SK-N-SH (cell line): ENCODE measurements around the gene DPEP1. TPM values are rescaled to one million over a fixed set of nuclear protein-coding genes. Genes with fewer than 3 reads are reported as not detected.

Experiments
- CTCF ChIA-PET: fragments of 300-600, 350-600 bp; formaldehyde crosslinking; extraction: SDS; loops from one replicate; lab custom pipeline; 2021; lab: Yijun Ruan, JAX
- POLR2A ChIA-PET: fragments of 350-600 bp; sonication (Branson Sonifier 250); formaldehyde crosslinking; extraction: SDS; loops from one replicate; lab custom pipeline; 2020; ENCODE audit warnings: antibody characterized with exemption, inconsistent platforms; lab: Yijun Ruan, JAX
- DNase-seq: peaks from one replicate; pipeline ENCODE4 v3.0.0; 2012
- H2AFZ ChIP-seq: fragments of 200-600 bp; sonication (generic); 2 replicates; pipeline ENCODE4 v1.8.1; 2016; ENCODE audit warnings: antibody characterized with exemption, mild to moderate bottlenecking, low read depth
- H3F3A ChIP-seq: fragments of 200-600 bp; sonication (generic); replicated peaks from 2 replicates; pipeline ENCODE3; 2016; ENCODE audit warnings: antibody characterized with exemption, mild to moderate bottlenecking; ENCODE audit not compliant: insufficient read depth
- H3K27ac ChIP-seq, 2 experiments: fragments of 200-500 bp in 1 of 2; fragments of 200-600 bp in 1 of 2; sonication (Bioruptor generic) in 1 of 2; sonication (generic), shearing (Covaris generic) in 1 of 2; 2 replicates each; pipeline versions ENCODE4 v1.5.1 to v1.6.1; 2014 to 2016; ENCODE audit warnings: low read depth in 2 of 2, inconsistent platforms in 1 of 2, low read length in 1 of 2, mild to moderate bottlenecking in 1 of 2, mixed read lengths in 1 of 2
- H3K27me3 ChIP-seq: fragments of 200-600 bp; sonication (generic), shearing (Covaris generic); 2 replicates; pipeline ENCODE4 v1.6.1; 2016; ENCODE audit warnings: mixed run types; ENCODE audit not compliant: insufficient read depth
- H3K36me3 ChIP-seq, 2 experiments: fragments of 200-500 bp in 1 of 2; fragments of 200-600 bp in 1 of 2; sonication (Bioruptor generic) in 1 of 2; sonication (generic) in 1 of 2; replicated peaks in 1 of 2; 2 replicates each; pipeline versions ENCODE3 to v1.5.1; 2014 to 2016; ENCODE audit warnings: low read length in 1 of 2, mild to moderate bottlenecking in 1 of 2; ENCODE audit not compliant: insufficient read depth in 2 of 2, control insufficient read depth in 1 of 2
- H3K4me1 ChIP-seq, 2 experiments: fragments of 200-500 bp in 1 of 2; fragments of 200-600 bp in 1 of 2; sonication (Bioruptor generic) in 1 of 2; sonication (generic), shearing (Covaris generic) in 1 of 2; 2 replicates each; pipeline versions ENCODE4 v1.5.1 to v1.6.1; 2014 to 2016; ENCODE audit warnings: low read depth in 1 of 2, low read length in 1 of 2, mixed run types in 1 of 2; ENCODE audit not compliant: insufficient read depth in 2 of 2, control insufficient read depth in 1 of 2
- H3K4me2 ChIP-seq: fragments of 200-600 bp; sonication (generic), shearing (Covaris generic); 2 replicates; pipeline ENCODE4 v1.6.1; 2017; ENCODE audit warnings: mixed run types
- H3K4me3 ChIP-seq, 2 experiments: fragments of 200-500 bp in 1 of 2; fragments of 200-600 bp in 1 of 2; sonication (Bioruptor generic) in 1 of 2; sonication (generic), shearing (Covaris generic) in 1 of 2; 2 replicates each; pipeline versions ENCODE4 v1.5.1 to v1.8.1; 2014 to 2016; ENCODE audit warnings: low read depth in 2 of 2, inconsistent platforms in 1 of 2, low read length in 1 of 2, mild to moderate bottlenecking in 1 of 2, mixed read lengths in 1 of 2, moderate library complexity in 1 of 2
- H3K79me2 ChIP-seq: fragments of 200-600 bp; sonication (generic); 2 replicates; pipeline ENCODE4 v1.8.1; 2017; ENCODE audit warnings: mild to moderate bottlenecking; ENCODE audit not compliant: insufficient read depth
- H3K9ac ChIP-seq: fragments of 200-600 bp; sonication (generic); 2 replicates; pipeline ENCODE4 v1.6.1; 2017; ENCODE audit warnings: mixed run types
- H3K9me2 ChIP-seq: fragments of 200-600 bp; sonication (generic); 2 replicates; pipeline ENCODE4 v1.6.1; 2017; ENCODE audit warnings: mixed run types
- H3K9me3 ChIP-seq: fragments of 200-600 bp; sonication (generic); 2 replicates; pipeline ENCODE4 v1.6.1; 2017; ENCODE audit warnings: mixed run types, mild to moderate bottlenecking, moderate library complexity
- H4K20me1 ChIP-seq: fragments of 200-600 bp; sonication (generic); 2 replicates; pipeline ENCODE4 v1.6.1; 2017; ENCODE audit warnings: mild to moderate bottlenecking, mixed run types; ENCODE audit not compliant: insufficient read depth
- CHD2 ChIP-seq: fragments of 150-350 bp; IDR thresholded peaks from 2 replicates; pipeline ENCODE4 v1.6.1; 2018; ENCODE audit warnings: low read length; ENCODE audit not compliant: partially characterized antibody
- EZH2phosphoT487 ChIP-seq: fragments of 200-600 bp; sonication (generic); IDR thresholded peaks from 2 replicates; pipeline ENCODE4 v1.6.1; 2017; ENCODE audit warnings: low read depth, mixed run types, mild to moderate bottlenecking, antibody characterized with exemption, moderate library complexity, borderline replicate concordance
- FOXJ3 ChIP-seq: sonication (generic); formaldehyde crosslinking; IDR thresholded peaks from 2 replicates; pipeline ENCODE4 v1.5.1; 2020; ENCODE audit warnings: mild to moderate bottlenecking, missing genetic modification reagents
- GABPA ChIP-seq: IDR thresholded peaks from 2 replicates; pipeline ENCODE4 v1.4.0; 2012; ENCODE audit warnings: low read depth, mild to moderate bottlenecking
- GATA2 ChIP-seq: sonication (generic); formaldehyde crosslinking; IDR thresholded peaks from 2 replicates; pipeline ENCODE4 v1.5.0; 2020; ENCODE audit warnings: mild to moderate bottlenecking, missing genetic modification reagents
- MEF2A ChIP-seq: IDR thresholded peaks from 2 replicates; pipeline ENCODE4 v1.4.0; 2012; ENCODE audit warnings: low read depth, borderline replicate concordance
- MXI1 ChIP-seq: IDR thresholded peaks from 2 replicates; pipeline ENCODE4 v1.6.1; 2012; ENCODE audit warnings: mild to moderate bottlenecking, low read depth, low read length, improper control_type of control experiment
- NFIC ChIP-seq: IDR thresholded peaks from 2 replicates; pipeline ENCODE4 v1.4.0; 2012; ENCODE audit warnings: borderline replicate concordance
- NRF1 ChIP-seq: IDR thresholded peaks from 2 replicates; pipeline ENCODE4 v1.6.1; 2012; ENCODE audit warnings: low read depth, mild to moderate bottlenecking, low read length
- POLR2AphosphoS5 ChIP-seq: IDR thresholded peaks from 2 replicates; pipeline ENCODE4 v1.6.1; 2012; ENCODE audit warnings: low read depth, low read length
- RFX5 ChIP-seq: IDR thresholded peaks from 2 replicates; pipeline ENCODE4 v1.6.1; 2012; ENCODE audit warnings: mild to moderate bottlenecking, improper control_type of control experiment, low read length
- RXRA ChIP-seq: IDR thresholded peaks from 2 replicates; pipeline ENCODE4 v1.4.0; 2012; ENCODE audit warnings: low read depth, mild to moderate bottlenecking, borderline replicate concordance
- TCF12 ChIP-seq: IDR thresholded peaks from 2 replicates; pipeline ENCODE4 v1.4.0; 2012
- WGBS: methylation state at CpG from one replicate; pipeline ENCODE4 v1.1.6; 2017; ENCODE audit warnings: low lambda C conversion rate; 5-methylcytosine and 5-hydroxymethylcytosine counted together
- polyA plus RNA-seq, 3 experiments: library from polyadenylated mRNA; depleted of rRNA; stranded (reverse); fragments of >200 nt; gene quantifications; 2 replicates each; pipeline ENCODE4 v1.2.3, GENCODE V29; 2012
- TF ChIP-seq, protein P1 (sequence below): IDR thresholded peaks from 2 replicates; pipeline ENCODE4 v1.4.0; 2012; ENCODE audit warnings: low read depth, borderline replicate concordance
- TF ChIP-seq, protein P2 (sequence below): IDR thresholded peaks from 2 replicates; pipeline ENCODE4 v1.6.1; 2012; ENCODE audit warnings: mild to moderate bottlenecking, low read depth, low read length, moderate library complexity
- TF ChIP-seq, protein P3 (sequence below): IDR thresholded peaks from 2 replicates; pipeline ENCODE4 v1.4.0; 2012; ENCODE audit warnings: low read depth

DPEP1 gene
- polyA plus RNA-seq, 1 of the 3 experiments (the other 2 are of a cell fraction) = 0.05 TPM

- TF ChIP-seq EZH2phosphoT487 (no peak), RXRA (no peak)
- Histone ChIP-seq H3K9me3 (no peaks in the 10 kb centered on the region), H3K4me3 (no peak overlapping the region), H3K79me2 (no peaks in the 10 kb centered on the region), H3K9me2 (no peaks in the 10 kb centered on the region), H3K27ac (no peak overlapping the region), H3K4me1 (no peaks in the 10 kb centered on the region; a peak in 1 of 4 replicates), H2AFZ (no peak overlapping the region), H3K4me2 (no peak overlapping the region), H3F3A (no peaks in the 10 kb centered on the region), H3K9ac (no peak overlapping the region), H3K27me3 (no peaks in the 10 kb centered on the region), H3K36me3 (no peaks in the 10 kb centered on the region), H4K20me1 (no peaks in the 10 kb centered on the region)
- CTCF ChIA-PET = interaction anchor here (0.6 kb wide), 1 partner anchor 11 kb away, joined by 3 read pairs; no protein-coding TSS in a partner anchor
- DNase-seq = no peak
- WGBS = 89% methylated on average over 13 of the region's 15 CpGs
- POLR2A ChIA-PET = no interaction called here
These were observed 19.6 kb upstream of the DPEP1 start for GRCh38 chr16:89593841-89594240.

- no peak overlapping the region for H3K4me3 ChIP-seq
- H3K36me3 ChIP-seq = no peaks in the 10 kb centered on the region
- no peaks in the 10 kb centered on the region for H3K27me3 ChIP-seq
- H3K9me2 ChIP-seq = no peaks in the 10 kb centered on the region
- 93% methylated on average over 42 of the region's 47 CpGs for WGBS
- TF ChIP-seq GATA2 (CRISPR knock-in tag) (no peak), RFX5 (no peak), MXI1 (no peak), EZH2phosphoT487 (no peak), MEF2A (no peak), FOXJ3 (CRISPR knock-in tag) (no peak), CHD2 (no peak), GABPA (no peak), TCF12 (no peak), NFIC (no peak), POLR2AphosphoS5 (no peak), RXRA (no peak), NRF1 (no peak)
- TF ChIP-seq, protein P1, sequence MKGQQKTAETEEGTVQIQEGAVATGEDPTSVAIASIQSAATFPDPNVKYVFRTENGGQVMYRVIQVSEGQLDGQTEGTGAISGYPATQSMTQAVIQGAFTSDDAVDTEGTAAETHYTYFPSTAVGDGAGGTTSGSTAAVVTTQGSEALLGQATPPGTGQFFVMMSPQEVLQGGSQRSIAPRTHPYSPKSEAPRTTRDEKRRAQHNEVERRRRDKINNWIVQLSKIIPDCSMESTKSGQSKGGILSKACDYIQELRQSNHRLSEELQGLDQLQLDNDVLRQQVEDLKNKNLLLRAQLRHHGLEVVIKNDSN = no peak
- TF ChIP-seq, protein P2, sequence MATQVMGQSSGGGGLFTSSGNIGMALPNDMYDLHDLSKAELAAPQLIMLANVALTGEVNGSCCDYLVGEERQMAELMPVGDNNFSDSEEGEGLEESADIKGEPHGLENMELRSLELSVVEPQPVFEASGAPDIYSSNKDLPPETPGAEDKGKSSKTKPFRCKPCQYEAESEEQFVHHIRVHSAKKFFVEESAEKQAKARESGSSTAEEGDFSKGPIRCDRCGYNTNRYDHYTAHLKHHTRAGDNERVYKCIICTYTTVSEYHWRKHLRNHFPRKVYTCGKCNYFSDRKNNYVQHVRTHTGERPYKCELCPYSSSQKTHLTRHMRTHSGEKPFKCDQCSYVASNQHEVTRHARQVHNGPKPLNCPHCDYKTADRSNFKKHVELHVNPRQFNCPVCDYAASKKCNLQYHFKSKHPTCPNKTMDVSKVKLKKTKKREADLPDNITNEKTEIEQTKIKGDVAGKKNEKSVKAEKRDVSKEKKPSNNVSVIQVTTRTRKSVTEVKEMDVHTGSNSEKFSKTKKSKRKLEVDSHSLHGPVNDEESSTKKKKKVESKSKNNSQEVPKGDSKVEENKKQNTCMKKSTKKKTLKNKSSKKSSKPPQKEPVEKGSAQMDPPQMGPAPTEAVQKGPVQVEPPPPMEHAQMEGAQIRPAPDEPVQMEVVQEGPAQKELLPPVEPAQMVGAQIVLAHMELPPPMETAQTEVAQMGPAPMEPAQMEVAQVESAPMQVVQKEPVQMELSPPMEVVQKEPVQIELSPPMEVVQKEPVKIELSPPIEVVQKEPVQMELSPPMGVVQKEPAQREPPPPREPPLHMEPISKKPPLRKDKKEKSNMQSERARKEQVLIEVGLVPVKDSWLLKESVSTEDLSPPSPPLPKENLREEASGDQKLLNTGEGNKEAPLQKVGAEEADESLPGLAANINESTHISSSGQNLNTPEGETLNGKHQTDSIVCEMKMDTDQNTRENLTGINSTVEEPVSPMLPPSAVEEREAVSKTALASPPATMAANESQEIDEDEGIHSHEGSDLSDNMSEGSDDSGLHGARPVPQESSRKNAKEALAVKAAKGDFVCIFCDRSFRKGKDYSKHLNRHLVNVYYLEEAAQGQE = no peak
- TF ChIP-seq, protein P3, sequence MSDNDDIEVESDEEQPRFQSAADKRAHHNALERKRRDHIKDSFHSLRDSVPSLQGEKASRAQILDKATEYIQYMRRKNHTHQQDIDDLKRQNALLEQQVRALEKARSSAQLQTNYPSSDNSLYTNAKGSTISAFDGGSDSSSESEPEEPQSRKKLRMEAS = no peak
- ChIA-PET POLR2A (no interaction called here), CTCF (no interaction called here)
- no peak for DNase-seq
- no peaks in the 10 kb centered on the region; a peak in 1 of 4 replicates for H3K4me1 ChIP-seq
- no peaks in the 10 kb centered on the region for H4K20me1 ChIP-seq
- H3K4me2 ChIP-seq = no peak overlapping the region
- H3K79me2 ChIP-seq = no peaks in the 10 kb centered on the region
- H3F3A ChIP-seq = no peaks in the 10 kb centered on the region
- H3K9ac ChIP-seq = no peak overlapping the region
- no peak overlapping the region for H3K27ac ChIP-seq
- no peak overlapping the region for H2AFZ ChIP-seq
- H3K9me3 ChIP-seq = no peaks in the 10 kb centered on the region
These were observed 17.9 kb upstream of the DPEP1 start for GRCh38 chr16:89595330-89596060.
